Prostate gland (tissue), 2 donors: ENCODE results near the gene DNMT1. TPM values are rescaled to one million over a fixed set of nuclear protein-coding genes. Genes with fewer than 3 reads are reported as not detected.

Experiments used
- DNase-seq: peaks from one replicate; pipeline ENCODE4 v3.0.0-alpha.2; 2019; ENCODE audit warnings: low spot score
- H3K27ac ChIP-seq, 2 donors: fragments of 200-600 bp; sonication (generic); 2 replicates each; pipeline ENCODE4 v1.5.1; 2017 to 2019
- H3K27me3 ChIP-seq: fragments of 200-600 bp; sonication (generic); replicated peaks from 2 replicates; pipeline ENCODE4 v1.5.1; 2019; ENCODE audit not compliant: insufficient read depth
- H3K36me3 ChIP-seq, 2 donors: fragments of 200-600 bp; sonication (generic); 1 replicate in 1 of 2; 2 replicates in 1 of 2; pipeline versions ENCODE4 v1.5.1 to v1.8.1; 2017 to 2019
- H3K4me1 ChIP-seq: fragments of 200-600 bp; sonication (generic); replicated peaks from 2 replicates; pipeline ENCODE4 v1.5.1; 2019
- H3K4me3 ChIP-seq, 2 donors: fragments of 200-600 bp; sonication (generic); 2 replicates each; pipeline ENCODE4 v1.5.1; 2017 to 2019
- H3K9me3 ChIP-seq: fragments of 200-600 bp; sonication (generic); 2 replicates; pipeline ENCODE4 v1.5.1; 2017
- CTCF ChIP-seq, 4 experiments: fragments of 200-600 bp in 2 of 4; fragments of 450-650 bp in 2 of 4; sonication (generic) in 2 of 4; IDR thresholded peaks; 1 replicate in 3 of 4; 2 replicates in 1 of 4; pipeline ENCODE4 v1.5.1; 2016 to 2019; ENCODE audit warnings: antibody characterized with exemption in 4 of 4, mild to moderate bottlenecking in 2 of 4, moderate library complexity in 2 of 4
- POLR2A ChIP-seq: fragments of 450-650 bp; IDR thresholded peaks from one replicate; pipeline ENCODE4 v1.6.1; 2016; ENCODE audit warnings: antibody characterized with exemption, mild to moderate bottlenecking
- POLR2AphosphoS5 ChIP-seq: sonication (generic); formaldehyde crosslinking; IDR thresholded peaks from one replicate; pipeline ENCODE4 v1.6.1; 2017; ENCODE audit warnings: antibody characterized with exemption
- WGBS: methylation state at CpG from one replicate; pipeline ENCODE4 v1.1.5; 2018; 5-methylcytosine and 5-hydroxymethylcytosine counted together
- intact Hi-C: fragments of 100-400 bp; cut with DNase I; formaldehyde crosslinking; loops from one replicate; pipeline ENCODE4 v1.14.2; 2022
- total RNA-seq, 2 donors: library from RNA; depleted of rRNA; stranded (reverse); fragments of >200 nt; gene quantifications; one replicate each; pipeline ENCODE4 v1.1.0, GENCODE V29; 2016

Gene DNMT1
- total RNA-seq, 2 donors from 2014 or later: 29.9 to 50.0 TPM

- Histone ChIP-seq H3K36me3 (no peaks in the 10 kb centered on the region), H3K9me3 (no peaks in the 10 kb centered on the region), H3K27me3 (no peaks in the 10 kb centered on the region), H3K4me1 (peaks cover 3% of the 10 kb centered on the region), H3K27ac (peak overlapping the region; percentile 67), H3K4me3 (no peak overlapping the region)
- intact Hi-C loops: no loop called here
- TF ChIP-seq POLR2A (no peak), CTCF (IDR thresholded peaks at IDR 0.05) (no peak), POLR2AphosphoS5 (no peak)
- 78% methylated on average over 6 of the region's 6 CpGs for WGBS
- no peak for DNase-seq
Observed at GRCh38 chr19:10226021-10226375, 31.2 kb upstream of the DNMT1 start.

- no peak for TF ChIP-seq POLR2A
- TF ChIP-seq POLR2AphosphoS5: no peak
- TF ChIP-seq CTCF (IDR thresholded peaks at IDR 0.05): no peak
- H3K27me3 ChIP-seq: no peaks in the 10 kb centered on the region
- no peak for DNase-seq
- H3K4me1 ChIP-seq: peaks cover 3% of the 10 kb centered on the region
- H3K27ac ChIP-seq: no peak overlapping the region
- no peaks in the 10 kb centered on the region for H3K36me3 ChIP-seq
- no peak overlapping the region for H3K4me3 ChIP-seq
- no peaks in the 10 kb centered on the region for H3K9me3 ChIP-seq
- intact Hi-C loops: no loop called here
- WGBS: 93% methylated on average over 23 of the region's 23 CpGs
Observed at GRCh38 chr19:10224337-10224736, 29.6 kb upstream of the DNMT1 start.

DNA sequence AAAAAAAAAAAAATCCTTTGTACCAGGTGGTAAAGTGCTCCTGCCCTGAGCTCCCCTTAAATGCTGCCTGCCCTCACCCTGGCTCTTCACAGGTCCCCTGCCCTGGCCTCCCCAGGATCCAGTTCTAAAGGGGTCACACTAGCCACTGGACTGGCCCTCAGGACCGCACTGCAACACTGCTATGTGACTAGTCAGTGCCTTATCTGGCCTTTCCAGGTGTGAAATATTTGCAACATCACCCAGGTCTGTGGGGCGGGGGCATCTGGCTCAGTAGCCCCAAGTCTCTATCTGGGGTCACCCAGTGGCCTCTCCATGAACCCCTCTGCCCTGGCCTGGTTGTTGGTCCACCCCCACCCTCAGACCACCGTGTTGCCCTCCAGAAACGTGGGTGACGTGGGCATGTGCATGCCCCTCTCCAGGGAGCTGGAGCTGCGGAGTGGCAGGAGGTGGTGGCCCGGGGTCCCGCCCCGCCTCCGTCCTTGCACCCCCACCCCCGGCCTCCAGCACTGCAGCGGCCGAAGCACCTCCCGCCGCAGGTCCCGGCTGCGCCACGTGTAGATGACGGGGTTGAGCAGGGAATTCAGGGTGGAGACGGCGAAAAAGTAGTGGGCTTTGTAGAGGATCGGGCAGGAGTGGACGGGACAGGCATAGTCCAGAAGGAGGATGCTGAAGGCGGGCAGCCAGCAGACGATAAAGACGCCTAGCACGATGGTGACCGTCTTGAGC is 28.9 kb upstream of the DNMT1 start:
- Histone ChIP-seq H3K4me3 (no peak overlapping the region), H3K9me3 (no peaks in the 10 kb centered on the region), H3K27me3 (no peaks in the 10 kb centered on the region), H3K36me3 (no peaks in the 10 kb centered on the region), H3K27ac (no peak overlapping the region), H3K4me1 (peaks cover 3% of the 10 kb centered on the region)
- no peak for DNase-seq
- intact Hi-C loops: no loop called here
- no peak for TF ChIP-seq CTCF (IDR thresholded peaks at IDR 0.05)
- TF ChIP-seq POLR2AphosphoS5: no peak
- TF ChIP-seq POLR2A: no peak
- WGBS: 95% methylated on average over 28 of the region's 28 CpGs

- no peak overlapping the region for H3K27ac ChIP-seq
- TF ChIP-seq CTCF (IDR thresholded peaks at IDR 0.05) (no peak), POLR2A (no peak), POLR2AphosphoS5 (no peak)
- no peaks in the 10 kb centered on the region for H3K9me3 ChIP-seq
- no peak for DNase-seq
- peaks cover 3% of the 10 kb centered on the region for H3K4me1 ChIP-seq
- no peaks in the 10 kb centered on the region for H3K36me3 ChIP-seq
- intact Hi-C loops: no loop called here
- 81% methylated on average over 14 of the region's 14 CpGs for WGBS
- no peaks in the 10 kb centered on the region for H3K27me3 ChIP-seq
- no peak overlapping the region for H3K4me3 ChIP-seq
Observed at GRCh38 chr19:10222201-10222890, 27.6 kb upstream of the DNMT1 start.

GRCh38 chr19:10220695-10221094 is 25.9 kb upstream of the DNMT1 start:
- H3K4me3 ChIP-seq: no peak overlapping the region
- no peaks in the 10 kb centered on the region for H3K27me3 ChIP-seq
- intact Hi-C loops: no loop called here
- no peaks in the 10 kb centered on the region for H3K9me3 ChIP-seq
- H3K27ac ChIP-seq: no peak overlapping the region
- H3K36me3 ChIP-seq: no peaks in the 10 kb centered on the region
- no peaks in the 10 kb centered on the region for H3K4me1 ChIP-seq
- TF ChIP-seq CTCF (IDR thresholded peaks at IDR 0.05) (no peak), POLR2A (no peak), POLR2AphosphoS5 (no peak)
- no peak for DNase-seq
- 91% methylated on average over 7 of the region's 7 CpGs for WGBS
